HEK293T (cell line): Measurements from ENCODE around the gene RESP18.

ENCODE experiments used
- ARNT ChIP-seq: fragments of 450-650 bp; IDR thresholded peaks from 2 replicates; pipeline ENCODE4 v1.6.1; 2017; ENCODE audit warnings: mild to moderate bottlenecking
- BHLHE40 ChIP-seq: fragments of 450-650 bp; IDR thresholded peaks from 2 replicates; pipeline ENCODE4 v1.6.1; 2016; ENCODE audit warnings: mild to moderate bottlenecking, moderate library complexity, borderline replicate concordance
- ELF4 ChIP-seq: fragments of 450-650 bp; IDR thresholded peaks from 2 replicates; pipeline ENCODE4 v1.6.1; 2017; ENCODE audit warnings: antibody characterized with exemption
- FOXA1 ChIP-seq: fragments of 450-650 bp; IDR thresholded peaks from 2 replicates; pipeline ENCODE4 v1.6.1; 2016; ENCODE audit warnings: mild to moderate bottlenecking
- FOXK2 ChIP-seq: fragments of 450-650 bp; IDR thresholded peaks from 2 replicates; pipeline ENCODE4 v1.6.1; 2016; ENCODE audit warnings: mild to moderate bottlenecking
- FOXM1 ChIP-seq: fragments of 450-650 bp; IDR thresholded peaks from 2 replicates; pipeline ENCODE4 v1.6.1; 2017; ENCODE audit warnings: mild to moderate bottlenecking, borderline replicate concordance
- HDGF ChIP-seq: fragments of 450-650 bp; IDR thresholded peaks from 2 replicates; pipeline ENCODE4 v1.6.1; 2017; ENCODE audit warnings: antibody characterized with exemption, borderline replicate concordance
- LEF1 ChIP-seq: fragments of 450-650 bp; IDR thresholded peaks from 2 replicates; pipeline ENCODE4 v1.6.1; 2017; ENCODE audit warnings: mild to moderate bottlenecking, borderline replicate concordance
- SP1 ChIP-seq: fragments of 450-650 bp; IDR thresholded peaks from 2 replicates; pipeline ENCODE4 v1.6.1; 2017
- SUZ12 ChIP-seq: fragments of 450-650 bp; IDR thresholded peaks from 2 replicates; pipeline ENCODE4 v1.6.1; 2016; ENCODE audit warnings: mild to moderate bottlenecking
- TARDBP ChIP-seq: fragments of 450-650 bp; IDR thresholded peaks from 2 replicates; pipeline ENCODE4 v1.6.1; 2016
- ZNF384 ChIP-seq: fragments of 450-650 bp; IDR thresholded peaks from 2 replicates; pipeline ENCODE4 v1.6.1; 2016

DNA sequence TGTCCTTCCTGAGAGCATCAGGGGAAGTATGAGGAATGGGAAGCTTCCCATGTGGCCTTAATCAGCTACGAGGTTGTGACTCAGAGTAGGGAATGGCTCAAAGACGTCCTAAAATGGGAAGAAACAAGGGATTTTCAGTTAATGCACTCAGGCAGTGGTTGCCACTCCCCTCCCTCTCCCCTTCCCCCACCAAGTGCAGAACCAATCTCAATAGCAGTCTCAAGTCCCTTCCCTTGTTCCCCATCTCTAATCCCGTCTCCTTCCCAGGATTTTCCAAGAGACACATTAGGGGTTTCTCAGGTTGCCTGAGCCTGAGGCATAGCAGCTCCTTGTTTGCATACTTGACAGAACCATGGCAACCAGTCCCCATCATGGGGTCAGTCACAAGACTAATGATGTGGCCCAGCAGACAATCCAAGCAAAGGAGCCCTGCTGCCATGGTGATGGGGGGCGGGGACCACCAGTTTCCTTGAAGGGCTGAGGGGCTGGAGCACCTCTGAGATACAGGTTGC lies 18.2 kb upstream of the RESP18 start:
- no peak for TF ChIP-seq ZNF384
- TF ChIP-seq ELF4 = no peak
- TF ChIP-seq SUZ12 = no peak
- TF ChIP-seq FOXA1 = no peak
- no peak for TF ChIP-seq SP1
- TF ChIP-seq FOXK2 = no peak
- TF ChIP-seq ARNT = no peak
- TF ChIP-seq FOXM1 = no peak
- no peak for TF ChIP-seq LEF1
- TF ChIP-seq HDGF = no peak
- no peak for TF ChIP-seq TARDBP
- TF ChIP-seq BHLHE40 = no peak
